ENCODE data around the gene CADM4. TPM values are rescaled to one million over a fixed set of nuclear protein-coding genes. Genes with fewer than 3 reads are reported as not detected.

The CADM4 gene
- total and polyA plus RNA-seq, 9 of the 15 experiments (the other 6 are each of a cell fraction or from before 2014, with no cell fraction given): 0.03 to 4.6 (median 1.3) TPM

DNA sequence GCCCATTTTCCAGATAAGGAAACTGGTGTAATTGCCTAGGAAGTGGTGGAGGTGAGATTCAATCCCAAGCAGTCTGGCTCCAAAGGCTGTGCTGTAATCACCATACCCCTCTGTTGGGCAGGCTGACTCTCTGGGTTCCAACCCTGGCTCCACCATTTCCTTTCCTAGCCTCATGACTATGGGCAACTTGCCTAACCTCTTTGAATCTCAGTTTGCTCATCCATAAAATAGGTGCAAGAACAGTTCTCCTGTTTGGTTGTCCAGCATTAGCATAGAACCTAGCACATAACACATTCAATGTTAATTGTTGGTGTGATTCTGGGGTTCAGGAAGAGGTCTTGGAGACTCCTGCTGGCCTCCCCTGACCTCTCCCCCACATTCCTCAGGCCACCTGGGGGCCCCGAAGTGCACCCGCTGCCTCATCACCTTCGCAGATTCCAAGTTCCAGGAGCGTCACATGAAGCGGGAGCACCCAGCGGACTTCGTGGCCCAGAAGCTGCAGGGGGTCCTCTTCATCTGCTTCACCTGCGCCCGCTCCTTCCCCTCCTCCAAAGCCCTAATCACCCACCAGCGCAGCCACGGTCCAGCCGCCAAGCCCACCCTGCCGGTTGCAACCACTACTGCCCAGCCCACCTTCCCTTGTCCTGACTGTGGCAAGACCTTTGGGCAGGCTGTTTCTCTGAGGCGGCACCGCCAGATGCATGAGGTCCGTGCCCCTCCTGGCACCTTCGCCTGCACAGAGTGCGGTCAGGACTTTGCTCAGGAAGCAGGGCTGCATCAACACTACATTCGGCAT lies 41.0 kb downstream of the CADM4 start (continued):
- TF ChIP-seq REST (IDR thresholded peaks at IDR 0.05; ENCODE audit: borderline replicate concordance) (no peak), REST (CRISPR knock-in tag; IDR thresholded peaks at IDR 0.05; ENCODE audit: low read depth) (no peak), ARID3A (IDR thresholded peaks at IDR 0.05; ENCODE audit: borderline replicate concordance, low read depth, low read length) (no peak), ELK1 (CRISPR knock-in tag; IDR thresholded peaks at IDR 0.05) (no peak), ELF4 (CRISPR knock-in tag; IDR thresholded peaks at IDR 0.05) (no peak)
